ENCODE measurements around the gene SURF2. TPM values are rescaled to one million over a fixed set of nuclear protein-coding genes. Genes with fewer than 3 reads are reported as not detected.
A peak's percentile ranks its signal among the peaks of the same experiment; 100 is the strongest.

Gene SURF2
- total RNA-seq, 1 donor from 2014 or later: 15.4 TPM

- H3K4me1 Mint-ChIP-seq (ENCODE audit: unreplicated experiment): no peaks in the 10 kb centered on the region
- H3K9me3 Mint-ChIP-seq (ENCODE audit: unreplicated experiment): no peaks in the 10 kb centered on the region
- no peak for TF ChIP-seq CTCF (IDR thresholded peaks at IDR 0.05)
- no peaks in the 10 kb centered on the region for H3K36me3 Mint-ChIP-seq (ENCODE audit: unreplicated experiment)
- no peak overlapping the region for H3K4me3 Mint-ChIP-seq (ENCODE audit: unreplicated experiment)
- DNase-seq (ENCODE audit: extremely low spot score, unreplicated experiment): no peak
- H3K27me3 Mint-ChIP-seq (ENCODE audit: unreplicated experiment): peaks cover 20% of the 10 kb centered on the region
- H3K27ac Mint-ChIP-seq (ENCODE audit: unreplicated experiment): no peak overlapping the region
These were observed 38.4 kb downstream of the SURF2 start for GRCh38 chr9:133394687-133395271.

GRCh38 chr9:133396952-133397351 lies 40.6 kb downstream of the SURF2 start:
- H3K27ac Mint-ChIP-seq (ENCODE audit: unreplicated experiment): no peak overlapping the region
- H3K9me3 Mint-ChIP-seq (ENCODE audit: unreplicated experiment): no peaks in the 10 kb centered on the region
- H3K4me3 Mint-ChIP-seq (ENCODE audit: unreplicated experiment): no peak overlapping the region
- no peaks in the 10 kb centered on the region for H3K4me1 Mint-ChIP-seq (ENCODE audit: unreplicated experiment)
- TF ChIP-seq CTCF (IDR thresholded peaks at IDR 0.05): peak; percentile 32
- DNase-seq (ENCODE audit: extremely low spot score, unreplicated experiment): no peak
- H3K36me3 Mint-ChIP-seq (ENCODE audit: unreplicated experiment): no peaks in the 10 kb centered on the region
- H3K27me3 Mint-ChIP-seq (ENCODE audit: unreplicated experiment): peaks cover 18% of the 10 kb centered on the region

- DNase-seq (ENCODE audit: extremely low spot score, unreplicated experiment): no peak
- Mint-ChIP-seq H3K4me3 (ENCODE audit: unreplicated experiment) (no peak overlapping the region), H3K27me3 (ENCODE audit: unreplicated experiment) (peaks cover 18% of the 10 kb centered on the region), H3K4me1 (ENCODE audit: unreplicated experiment) (no peaks in the 10 kb centered on the region), H3K27ac (ENCODE audit: unreplicated experiment) (no peak overlapping the region), H3K9me3 (ENCODE audit: unreplicated experiment) (no peaks in the 10 kb centered on the region), H3K36me3 (ENCODE audit: unreplicated experiment) (no peaks in the 10 kb centered on the region)
- TF ChIP-seq CTCF (IDR thresholded peaks at IDR 0.05): no peak
These were observed 41.0 kb downstream of the SURF2 start for GRCh38 chr9:133397370-133397769.

GRCh38 chr9:133397895-133398294 lies 41.5 kb downstream of the SURF2 start:
- H3K27me3 Mint-ChIP-seq (ENCODE audit: unreplicated experiment): peaks cover 18% of the 10 kb centered on the region
- no peaks in the 10 kb centered on the region for H3K4me1 Mint-ChIP-seq (ENCODE audit: unreplicated experiment)
- no peaks in the 10 kb centered on the region for H3K36me3 Mint-ChIP-seq (ENCODE audit: unreplicated experiment)
- no peak overlapping the region for H3K4me3 Mint-ChIP-seq (ENCODE audit: unreplicated experiment)
- H3K27ac Mint-ChIP-seq (ENCODE audit: unreplicated experiment): no peak overlapping the region
- DNase-seq (ENCODE audit: extremely low spot score, unreplicated experiment): no peak
- no peaks in the 10 kb centered on the region for H3K9me3 Mint-ChIP-seq (ENCODE audit: unreplicated experiment)
- no peak for TF ChIP-seq CTCF (IDR thresholded peaks at IDR 0.05)

- no peak for TF ChIP-seq CTCF (IDR thresholded peaks at IDR 0.05)
- Mint-ChIP-seq H3K4me1 (ENCODE audit: unreplicated experiment) (peaks cover 2% of the 10 kb centered on the region), H3K27ac (ENCODE audit: unreplicated experiment) (no peak overlapping the region), H3K36me3 (ENCODE audit: unreplicated experiment) (peaks cover 4% of the 10 kb centered on the region), H3K27me3 (ENCODE audit: unreplicated experiment) (peaks cover 12% of the 10 kb centered on the region), H3K9me3 (ENCODE audit: unreplicated experiment) (no peaks in the 10 kb centered on the region), H3K4me3 (ENCODE audit: unreplicated experiment) (no peak overlapping the region)
- no peak for DNase-seq (ENCODE audit: extremely low spot score, unreplicated experiment)
These were observed 43.9 kb downstream of the SURF2 start for GRCh38 chr9:133400292-133400691.

Data from osteocyte (in vitro differentiated cells).